ENCODE measurements around the gene TDRD10. TPM values are rescaled to one million over a fixed set of nuclear protein-coding genes. Genes with fewer than 3 reads are reported as not detected.
A peak's percentile ranks its signal among the peaks of the same experiment; 100 is the strongest.

The TDRD10 gene
- total RNA-seq, 2 donors from 2014 or later: not detected

DNA sequence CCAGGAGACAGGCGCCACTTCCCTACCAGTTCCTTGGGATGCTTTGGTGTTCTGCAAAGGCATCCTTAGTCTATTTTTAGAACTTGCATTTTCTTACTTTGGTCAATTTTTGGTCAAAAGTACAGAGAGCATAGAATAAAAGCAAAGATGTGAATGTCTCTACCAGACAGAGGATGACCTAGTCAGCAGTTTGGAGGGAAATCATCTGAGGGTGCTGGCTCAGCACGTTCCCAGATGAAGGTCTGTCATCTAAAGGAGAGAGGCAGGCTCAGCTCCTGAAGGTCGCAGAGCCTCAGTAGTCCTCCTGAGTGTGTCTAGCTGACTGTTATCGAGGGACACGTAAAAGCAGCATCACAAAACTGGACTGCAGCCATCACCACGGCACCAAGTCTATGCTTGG lies 80.9 kb downstream of the TDRD10 start:
- no peak overlapping the region for H3K4me3 Mint-ChIP-seq
- ATAC-seq (replicated peaks): no peak
- H3K9me3 Mint-ChIP-seq: no peaks in the 10 kb centered on the region
- H3K27ac Mint-ChIP-seq: no peak overlapping the region
- H3K36me3 Mint-ChIP-seq (ENCODE audit: low read depth): peaks cover 98% of the 10 kb centered on the region
- no peaks in the 10 kb centered on the region for H3K27me3 Mint-ChIP-seq
- H3K4me1 Mint-ChIP-seq: no peaks in the 10 kb centered on the region

DNA sequence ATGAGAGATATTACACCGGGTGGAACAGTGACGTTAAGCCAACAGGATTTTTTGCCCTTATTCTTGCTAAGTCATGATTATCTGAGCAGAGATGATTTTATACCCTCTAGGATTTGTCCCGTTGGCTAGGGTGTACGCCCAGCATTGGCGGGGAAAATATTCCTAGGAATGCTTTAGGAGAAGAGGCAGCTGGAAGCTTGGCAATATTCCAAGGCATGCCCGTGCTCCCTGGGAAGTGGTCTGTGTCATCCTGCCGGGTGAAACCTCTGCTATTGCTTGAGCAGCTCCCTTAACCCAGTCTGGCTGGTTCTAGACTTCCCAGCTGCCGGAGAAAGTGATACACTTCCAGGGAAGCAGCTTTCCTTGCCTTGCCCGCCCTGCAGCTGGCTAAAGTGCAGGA lies 81.8 kb downstream of the TDRD10 start:
- peaks cover 100% of the 10 kb centered on the region for H3K36me3 Mint-ChIP-seq (ENCODE audit: low read depth)
- no peak overlapping the region for H3K4me3 Mint-ChIP-seq
- no peak for ATAC-seq (replicated peaks)
- H3K27ac Mint-ChIP-seq: peak overlapping the region; percentile 66
- no peaks in the 10 kb centered on the region for H3K4me1 Mint-ChIP-seq
- H3K27me3 Mint-ChIP-seq: no peaks in the 10 kb centered on the region
- no peaks in the 10 kb centered on the region for H3K9me3 Mint-ChIP-seq

DNA sequence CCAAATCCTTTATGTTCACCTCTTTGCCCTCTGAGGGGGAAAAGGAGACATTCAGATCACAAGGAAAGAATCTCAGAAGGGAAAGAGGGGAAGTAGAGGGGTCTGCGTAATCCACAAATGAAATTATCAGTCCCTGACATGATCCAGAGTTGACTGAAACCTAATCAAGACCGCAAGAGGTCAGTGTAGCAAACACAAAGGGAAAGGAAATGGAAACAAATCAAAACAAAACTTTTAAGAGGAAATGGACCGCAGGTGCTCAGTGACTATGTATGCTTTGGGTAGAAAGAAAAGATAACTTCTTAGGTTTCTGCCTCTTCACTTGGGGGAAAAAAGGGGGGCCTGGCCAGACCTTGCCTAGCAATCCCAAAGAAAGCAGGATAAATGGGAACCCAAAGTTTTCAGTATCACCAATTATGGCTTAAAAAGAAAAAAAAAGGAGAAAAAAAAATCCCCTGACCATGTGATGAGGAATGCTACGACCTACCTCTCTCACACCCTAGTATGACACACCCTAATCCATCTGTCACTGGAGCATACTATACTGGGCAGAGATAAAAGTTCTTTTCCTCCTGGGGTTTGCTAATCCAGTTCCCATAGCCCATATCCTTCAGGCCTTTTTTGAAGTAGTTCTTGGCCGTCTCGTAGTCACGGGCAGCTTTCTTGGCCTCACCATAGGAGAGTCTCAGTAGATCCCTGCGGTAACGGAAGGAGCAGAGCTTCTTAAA lies 82.4 kb downstream of the TDRD10 start:
- no peaks in the 10 kb centered on the region for H3K4me1 Mint-ChIP-seq
- peak overlapping the region; percentile 66 for H3K27ac Mint-ChIP-seq
- no peak overlapping the region for H3K4me3 Mint-ChIP-seq
- H3K9me3 Mint-ChIP-seq: no peaks in the 10 kb centered on the region
- peaks cover 100% of the 10 kb centered on the region for H3K36me3 Mint-ChIP-seq (ENCODE audit: low read depth)
- H3K27me3 Mint-ChIP-seq: no peaks in the 10 kb centered on the region
- no peak for ATAC-seq (replicated peaks)

DNA sequence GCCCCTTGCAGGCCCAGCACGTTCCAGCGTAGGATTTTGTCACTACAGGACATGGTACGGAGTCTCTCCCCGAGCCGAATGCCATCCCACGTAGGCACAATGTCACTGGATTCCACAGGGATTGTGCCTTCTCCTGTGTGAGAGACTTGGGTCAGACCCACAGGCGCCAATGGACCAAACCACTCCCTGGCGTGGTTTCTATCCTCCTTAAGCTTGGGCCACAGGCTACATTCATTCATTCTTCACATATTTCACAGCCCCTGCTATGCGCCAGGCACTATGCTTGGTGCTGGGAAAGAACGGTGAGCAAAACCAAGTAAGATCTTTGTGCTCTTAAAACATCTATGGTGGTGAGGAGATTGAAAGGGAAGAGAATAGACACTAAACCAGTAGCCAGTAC lies 84.2 kb downstream of the TDRD10 start:
- no peak for ATAC-seq (replicated peaks)
- Mint-ChIP-seq H3K36me3 (ENCODE audit: low read depth) (peaks cover 100% of the 10 kb centered on the region), H3K27ac (peak overlapping the region; percentile 40), H3K9me3 (no peaks in the 10 kb centered on the region), H3K27me3 (no peaks in the 10 kb centered on the region), H3K4me1 (no peaks in the 10 kb centered on the region), H3K4me3 (no peak overlapping the region)

GRCh38 chr1:154586641-154587040 lies 84.6 kb downstream of the TDRD10 start:
- no peak for ATAC-seq (replicated peaks)
- no peaks in the 10 kb centered on the region for H3K27me3 Mint-ChIP-seq
- H3K36me3 Mint-ChIP-seq (ENCODE audit: low read depth): peaks cover 100% of the 10 kb centered on the region
- no peaks in the 10 kb centered on the region for H3K4me1 Mint-ChIP-seq
- peak overlapping the region; percentile 40 for H3K27ac Mint-ChIP-seq
- no peaks in the 10 kb centered on the region for H3K9me3 Mint-ChIP-seq
- H3K4me3 Mint-ChIP-seq: no peak overlapping the region

DNA sequence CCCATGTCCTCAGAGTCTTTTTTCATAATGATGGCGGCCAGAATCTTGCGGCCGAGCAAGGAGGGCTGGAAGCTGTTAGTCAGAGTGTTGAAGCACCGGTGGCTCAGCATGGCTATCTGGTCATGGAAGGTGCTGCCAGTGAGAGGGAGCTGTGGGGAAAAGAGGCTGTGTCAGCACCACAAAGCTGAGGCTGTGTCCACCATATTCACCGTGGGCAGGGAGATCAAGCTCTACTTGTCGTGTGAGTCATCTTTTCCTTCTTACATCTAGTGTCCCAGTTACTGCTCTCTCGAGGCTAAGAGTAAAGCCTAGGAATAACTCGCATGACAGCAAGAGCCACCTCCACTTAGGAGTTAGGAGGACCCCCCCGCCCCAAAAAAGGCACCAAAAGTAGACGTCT lies 87.8 kb downstream of the TDRD10 start:
- H3K4me1 Mint-ChIP-seq: peaks cover 9% of the 10 kb centered on the region
- H3K27ac Mint-ChIP-seq: peak overlapping the region; percentile 41
- ATAC-seq (replicated peaks): peak; percentile 61
- no peak overlapping the region for H3K4me3 Mint-ChIP-seq
- peaks cover 100% of the 10 kb centered on the region for H3K36me3 Mint-ChIP-seq (ENCODE audit: low read depth)
- no peaks in the 10 kb centered on the region for H3K9me3 Mint-ChIP-seq
- no peaks in the 10 kb centered on the region for H3K27me3 Mint-ChIP-seq

DNA sequence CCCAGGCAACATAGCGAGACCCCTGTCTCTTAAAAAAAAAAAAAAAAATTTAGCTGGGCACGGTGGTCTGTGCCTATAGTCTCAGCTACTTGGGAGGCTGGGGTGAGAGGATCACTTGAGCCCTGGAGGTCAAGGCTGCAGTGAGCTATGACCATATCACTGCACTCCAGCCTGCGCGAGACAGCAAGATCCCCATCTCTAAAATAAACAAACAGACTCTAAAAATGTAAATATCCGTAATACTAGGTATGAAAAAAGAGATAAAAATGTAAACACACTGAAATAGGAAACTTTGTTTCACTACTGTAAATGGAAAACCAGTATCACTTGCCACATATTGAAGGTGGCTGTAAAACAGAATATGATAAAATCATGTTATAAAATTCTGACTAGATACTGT lies 88.7 kb downstream of the TDRD10 start:
- no peak overlapping the region for H3K4me3 Mint-ChIP-seq
- no peaks in the 10 kb centered on the region for H3K27me3 Mint-ChIP-seq
- H3K36me3 Mint-ChIP-seq (ENCODE audit: low read depth): peaks cover 99% of the 10 kb centered on the region
- no peak overlapping the region for H3K27ac Mint-ChIP-seq
- ATAC-seq (replicated peaks): no peak
- H3K9me3 Mint-ChIP-seq: no peaks in the 10 kb centered on the region
- H3K4me1 Mint-ChIP-seq: peaks cover 9% of the 10 kb centered on the region

GRCh38 chr1:154591206-154591605 lies 89.2 kb downstream of the TDRD10 start:
- Mint-ChIP-seq H3K9me3 (no peaks in the 10 kb centered on the region), H3K27me3 (no peaks in the 10 kb centered on the region), H3K4me1 (peaks cover 9% of the 10 kb centered on the region), H3K36me3 (ENCODE audit: low read depth) (peaks cover 99% of the 10 kb centered on the region), H3K27ac (no peak overlapping the region), H3K4me3 (no peak overlapping the region)
- ATAC-seq (replicated peaks): no peak

- Mint-ChIP-seq H3K27me3 (no peaks in the 10 kb centered on the region), H3K27ac (peak overlapping the region; percentile 6), H3K4me1 (peaks cover 9% of the 10 kb centered on the region), H3K36me3 (ENCODE audit: low read depth) (peaks cover 99% of the 10 kb centered on the region), H3K9me3 (no peaks in the 10 kb centered on the region), H3K4me3 (no peak overlapping the region)
- no peak for ATAC-seq (replicated peaks)
These were observed 91.4 kb downstream of the TDRD10 start for GRCh38 chr1:154593390-154593789.

DNA sequence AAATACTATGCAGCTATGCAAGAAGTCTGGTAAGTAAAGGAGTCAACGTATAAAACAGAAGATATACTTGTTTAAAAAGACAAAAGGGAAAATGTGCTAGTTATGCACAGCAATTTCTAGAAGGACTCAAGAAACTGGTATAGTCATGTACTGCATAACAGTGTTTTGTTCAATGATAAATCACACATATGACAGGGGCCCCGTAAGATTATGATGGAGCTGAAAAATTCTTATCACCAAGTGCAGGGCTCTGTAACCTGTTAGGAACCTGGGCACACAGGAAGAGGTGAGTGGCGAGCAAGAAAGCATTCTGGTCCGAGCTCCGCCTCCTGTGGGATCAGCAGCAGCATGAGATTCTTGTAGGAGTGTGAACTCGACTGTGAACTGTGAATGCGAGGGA lies 92.8 kb downstream of the TDRD10 start:
- ATAC-seq (replicated peaks): no peak
- Mint-ChIP-seq H3K27me3 (no peaks in the 10 kb centered on the region), H3K36me3 (ENCODE audit: low read depth) (peaks cover 99% of the 10 kb centered on the region), H3K9me3 (no peaks in the 10 kb centered on the region), H3K4me1 (peaks cover 17% of the 10 kb centered on the region), H3K27ac (peak overlapping the region; percentile 2), H3K4me3 (no peak overlapping the region)

GRCh38 chr1:154595621-154596020 lies 93.6 kb downstream of the TDRD10 start:
- no peak overlapping the region for H3K27ac Mint-ChIP-seq
- H3K4me1 Mint-ChIP-seq: peaks cover 22% of the 10 kb centered on the region
- peaks cover 99% of the 10 kb centered on the region for H3K36me3 Mint-ChIP-seq (ENCODE audit: low read depth)
- H3K4me3 Mint-ChIP-seq: no peak overlapping the region
- no peaks in the 10 kb centered on the region for H3K9me3 Mint-ChIP-seq
- ATAC-seq (replicated peaks): peak; percentile 64
- H3K27me3 Mint-ChIP-seq: no peaks in the 10 kb centered on the region

Other genes starting within 250 kb of the TDRD10 start
- gene HAX1, start 229.6 kb upstream of the TDRD10 start, total RNA-seq: 100 to 1,000 TPM; 127 to 132 TPM
- gene AQP10, start 181.1 kb upstream of the TDRD10 start, total RNA-seq: not detected
- 10 to 100 TPM; 64.3 to 69.0 TPM for gene ATP8B2, start 176.7 kb upstream of the TDRD10 start, total RNA-seq
- gene IL6R, start 96.9 kb upstream of the TDRD10 start, total RNA-seq: 10 to 100 TPM; 38.2 to 41.2 TPM
- under 1 TPM in 1 of 2 donors, not detected in 1; 0.03 TPM for gene SHE, start 193 bp downstream of the TDRD10 start, total RNA-seq
- gene UBE2Q1, start 56.4 kb downstream of the TDRD10 start, total RNA-seq: 100 to 1,000 TPM in 1 of 2 donors, 10 to 100 TPM in 1; 91.6 to 118 TPM
- gene CHRNB2, start 65.6 kb downstream of the TDRD10 start, total RNA-seq: under 1 TPM in 1 of 2 donors, not detected in 1; 0.05 TPM
- gene ADAR, start 106.0 kb downstream of the TDRD10 start, total RNA-seq: 100 to 1,000 TPM; 185 to 213 TPM